MM.1S (cell line): Measurements from ENCODE around the gene FJX1.

Experiments used
- DNase-seq: peaks from one replicate; pipeline ENCODE4 v3.0.0-alpha.2; 2015
- H2AFZ ChIP-seq: fragments of 300-600 bp; sonication (generic); 2 replicates; pipeline ENCODE4 v1.6.0; 2016; ENCODE audit warnings: antibody characterized with exemption, low read length
- H3F3A ChIP-seq: fragments of 300-600 bp; sonication (generic); 2 replicates; pipeline ENCODE4 v1.6.1; 2016; ENCODE audit warnings: mild to moderate bottlenecking, antibody characterized with exemption, low read length, moderate library complexity, mixed read lengths; ENCODE audit not compliant: insufficient read depth
- H3K27ac ChIP-seq: fragments of 300-600 bp; sonication (generic); 2 replicates; pipeline ENCODE4 v1.5.1; 2016; ENCODE audit warnings: mild to moderate bottlenecking, low read length
- H3K27me3 ChIP-seq: fragments of 300-600 bp; sonication (generic); replicated peaks from 2 replicates; pipeline ENCODE4 v1.6.0; 2016; ENCODE audit warnings: low read length; ENCODE audit not compliant: insufficient read depth
- H3K36me3 ChIP-seq: fragments of 300-600 bp; sonication (generic); replicated peaks from 2 replicates; pipeline ENCODE4 v1.6.1; 2016; ENCODE audit warnings: mild to moderate bottlenecking, low read length, mixed read lengths; ENCODE audit not compliant: insufficient read depth
- H3K4me1 ChIP-seq: fragments of 300-600 bp; sonication (generic); 2 replicates; pipeline ENCODE4 v1.6.1; 2016; ENCODE audit warnings: low read length, mixed read lengths
- H3K4me2 ChIP-seq: fragments of 300-600 bp; sonication (generic); 2 replicates; pipeline ENCODE4 v1.6.0; 2016; ENCODE audit warnings: low read depth, low read length
- H3K4me3 ChIP-seq: fragments of 300-600 bp; sonication (generic); 2 replicates; pipeline ENCODE4 v1.5.1; 2016; ENCODE audit warnings: low read length, mixed read lengths
- H3K79me2 ChIP-seq: fragments of 300-600 bp; sonication (generic); 2 replicates; pipeline ENCODE4 v1.6.1; 2016; ENCODE audit warnings: mixed run types, low read length, mixed read lengths
- H3K9ac ChIP-seq: fragments of 300-600 bp; sonication (generic); 2 replicates; pipeline ENCODE4 v1.6.1; 2016; ENCODE audit warnings: low read length, mixed read lengths
- H3K9me2 ChIP-seq: fragments of 300-600 bp; sonication (generic); replicated peaks from 2 replicates; pipeline ENCODE4 v1.6.1; 2016; ENCODE audit warnings: mild to moderate bottlenecking, low read length, mixed read lengths; ENCODE audit not compliant: insufficient read depth
- H3K9me3 ChIP-seq: fragments of 300-600 bp; sonication (generic); replicated peaks from 2 replicates; pipeline ENCODE4 v1.6.1; 2016; ENCODE audit warnings: mild to moderate bottlenecking, low read length, mixed read lengths; ENCODE audit not compliant: insufficient read depth
- H4K20me1 ChIP-seq: fragments of 300-600 bp; sonication (generic); 2 replicates; pipeline ENCODE4 v1.6.1; 2016; ENCODE audit warnings: mild to moderate bottlenecking, low read length, moderate library complexity, mixed read lengths; ENCODE audit not compliant: insufficient read depth
- CTCF ChIP-seq: fragments of 300-600 bp; sonication (generic); IDR thresholded peaks from 2 replicates; pipeline ENCODE4 v1.5.1; 2016; ENCODE audit warnings: antibody characterized with exemption, low read length, mixed read lengths
- EZH2 ChIP-seq: fragments of 300-600 bp; sonication (generic); optimal IDR thresholded peaks from 2 replicates; pipeline ENCODE3; 2017; ENCODE audit warnings: low read depth, mild to moderate bottlenecking, antibody characterized with exemption, low read length, mixed read lengths
- EZH2phosphoT487 ChIP-seq: fragments of 300-600 bp; sonication (generic); IDR thresholded peaks from 2 replicates; pipeline ENCODE4 v1.6.1; 2018; ENCODE audit warnings: antibody characterized with exemption, low read length

FJX1 gene

GRCh38 chr11:35626501-35626900 lies 8.2 kb downstream of the FJX1 start:
- Histone ChIP-seq H3K4me1 (no peaks in the 10 kb centered on the region), H4K20me1 (no peaks in the 10 kb centered on the region), H3K36me3 (no peaks in the 10 kb centered on the region), H3K4me3 (no peak overlapping the region), H3K27ac (no peak overlapping the region), H2AFZ (no peak overlapping the region), H3K27me3 (no peaks in the 10 kb centered on the region), H3F3A (no peaks in the 10 kb centered on the region), H3K79me2 (no peaks in the 10 kb centered on the region), H3K9me3 (no peaks in the 10 kb centered on the region), H3K9ac (no peak overlapping the region), H3K9me2 (no peaks in the 10 kb centered on the region), H3K4me2 (no peak overlapping the region)
- no peak for DNase-seq
- TF ChIP-seq EZH2 (no peak), EZH2phosphoT487 (no peak), CTCF (no peak)

- H3K9me3 ChIP-seq = no peaks in the 10 kb centered on the region
- H3K9me2 ChIP-seq = no peaks in the 10 kb centered on the region
- H3K4me3 ChIP-seq = no peak overlapping the region
- H3F3A ChIP-seq = no peaks in the 10 kb centered on the region
- no peaks in the 10 kb centered on the region for H4K20me1 ChIP-seq
- no peaks in the 10 kb centered on the region for H3K79me2 ChIP-seq
- H3K36me3 ChIP-seq = no peaks in the 10 kb centered on the region
- no peak overlapping the region for H3K9ac ChIP-seq
- H3K4me1 ChIP-seq = no peaks in the 10 kb centered on the region
- no peaks in the 10 kb centered on the region for H3K27me3 ChIP-seq
- H2AFZ ChIP-seq = no peak overlapping the region
- TF ChIP-seq CTCF = no peak
- TF ChIP-seq EZH2phosphoT487 = no peak
- no peak for TF ChIP-seq EZH2
- no peak overlapping the region for H3K27ac ChIP-seq
- DNase-seq = no peak
- no peak overlapping the region for H3K4me2 ChIP-seq
Observed at GRCh38 chr11:35629511-35629910, 11.3 kb downstream of the FJX1 start.

GRCh38 chr11:35629914-35630313 lies 11.7 kb downstream of the FJX1 start:
- Histone ChIP-seq H3K4me1 (no peaks in the 10 kb centered on the region), H4K20me1 (no peaks in the 10 kb centered on the region), H3K4me3 (no peak overlapping the region), H3K9ac (no peak overlapping the region), H3K79me2 (no peaks in the 10 kb centered on the region), H3F3A (no peaks in the 10 kb centered on the region), H3K9me3 (no peaks in the 10 kb centered on the region), H3K4me2 (no peak overlapping the region), H2AFZ (no peak overlapping the region), H3K36me3 (no peaks in the 10 kb centered on the region), H3K27me3 (no peaks in the 10 kb centered on the region), H3K9me2 (no peaks in the 10 kb centered on the region), H3K27ac (no peak overlapping the region)
- TF ChIP-seq CTCF (no peak), EZH2 (no peak), EZH2phosphoT487 (no peak)
- no peak for DNase-seq
